Measurements from ENCODE around the gene HDAC8.
"Not testable (repeated sequence)": the region's sequence is repeated elsewhere in the genome, so short reads cannot be mapped to it uniquely, and the experiment has no call there.

Gene HDAC8

GRCh38 chrX:72326605-72327300 lies 245.9 kb downstream of the HDAC8 start:
- no peak for DNase-seq (ENCODE audit: low read depth, low spot score)

- not testable (repeated sequence) for DNase-seq (ENCODE audit: low read depth, low spot score)
Observed at GRCh38 chrX:72319651-72320050, 253.0 kb downstream of the HDAC8 start.

GRCh38 chrX:72317139-72317538 lies 255.5 kb downstream of the HDAC8 start:
- DNase-seq (ENCODE audit: low read depth, low spot score), result no peak

GRCh38 chrX:72316408-72317110 lies 256.1 kb downstream of the HDAC8 start:
- no peak for DNase-seq (ENCODE audit: low read depth, low spot score)

GRCh38 chrX:72314881-72315280 lies 257.8 kb downstream of the HDAC8 start:
- no peak for DNase-seq (ENCODE audit: low read depth, low spot score)

DNA sequence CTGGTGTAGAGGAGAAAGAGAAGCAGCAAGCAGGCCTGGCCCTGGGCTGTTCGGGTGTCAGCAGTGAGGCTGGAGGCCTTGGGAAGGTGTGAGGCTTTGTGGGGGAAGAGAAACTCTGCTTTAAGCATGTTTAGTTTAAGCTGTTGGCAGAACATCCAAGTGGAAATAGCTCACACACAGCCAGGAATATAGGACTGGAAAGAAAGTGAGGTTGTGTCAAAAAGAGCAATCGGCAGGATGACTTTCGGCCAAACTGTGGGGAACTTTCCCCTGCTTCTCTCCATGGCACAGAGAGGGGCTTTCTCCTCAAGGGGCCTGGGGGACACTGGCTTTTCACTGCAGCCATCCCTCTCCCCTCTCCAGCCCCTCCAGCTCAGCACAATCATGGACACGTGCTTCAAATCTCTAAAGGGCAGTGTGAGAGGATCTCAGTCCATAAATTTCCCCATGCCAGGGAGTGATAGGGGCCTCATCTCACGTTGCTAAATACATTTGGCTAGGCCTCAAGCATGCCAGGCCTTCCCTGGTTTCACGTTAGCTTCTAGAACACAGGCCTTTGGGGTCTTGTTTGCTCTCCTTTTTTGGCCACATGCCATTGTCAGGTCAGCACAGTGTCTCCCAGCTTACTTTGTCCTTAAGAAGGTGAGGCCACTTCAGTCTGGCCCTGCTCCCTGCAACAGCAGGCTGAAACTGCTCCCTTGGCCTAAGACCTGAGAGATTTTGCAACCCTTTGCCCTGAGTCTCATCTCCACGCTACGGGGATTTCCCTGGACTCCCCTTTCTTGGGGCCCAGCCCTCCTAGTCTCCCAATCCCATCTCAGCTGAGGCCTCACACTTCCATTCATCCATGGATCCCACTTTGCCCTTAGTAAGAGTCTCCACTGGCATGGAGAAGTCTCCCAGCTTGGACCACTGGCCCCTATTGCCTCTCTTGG lies 258.7 kb downstream of the HDAC8 start:
- no peak for DNase-seq (ENCODE audit: low read depth, low spot score)

GRCh38 chrX:72312311-72312940 lies 260.2 kb downstream of the HDAC8 start:
- DNase-seq (ENCODE audit: low read depth, low spot score), result no peak

DNA sequence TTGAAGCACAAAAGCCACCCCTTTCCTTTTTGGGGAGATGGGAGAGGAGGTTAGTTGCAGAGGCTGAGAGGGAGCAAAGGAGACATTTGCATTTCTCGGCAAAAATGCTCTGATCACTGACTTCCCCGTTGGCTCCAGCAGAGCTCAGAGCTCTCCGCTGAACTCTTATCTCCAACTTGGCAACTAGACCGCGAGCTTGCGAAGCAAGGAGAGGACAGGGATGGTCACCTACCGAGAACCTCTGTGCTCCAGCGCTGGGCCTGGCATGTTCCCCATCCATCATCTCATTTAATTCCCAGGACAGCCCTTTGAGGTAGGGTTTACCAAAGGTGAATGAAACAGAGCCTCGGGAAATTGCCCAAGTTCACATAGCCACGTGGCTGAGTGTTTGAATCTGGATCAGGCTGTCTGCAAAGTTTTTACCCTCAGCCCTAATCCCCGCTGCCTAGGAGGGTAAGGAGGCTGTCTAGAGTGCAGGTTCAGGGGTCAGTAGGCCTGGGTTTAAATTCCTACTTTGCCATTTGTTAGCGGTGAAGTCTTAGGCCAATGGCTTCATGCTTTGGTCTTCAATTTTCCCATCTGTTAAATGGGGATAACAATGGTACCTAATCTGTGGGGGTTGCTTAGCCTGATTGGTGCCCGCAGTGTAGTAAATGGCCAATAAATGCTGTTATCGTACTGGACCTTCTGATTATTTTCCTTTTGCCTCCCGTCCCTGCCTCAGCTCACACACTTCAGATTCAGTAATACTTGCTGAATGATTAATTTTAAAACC lies 263.2 kb downstream of the HDAC8 start:
- DNase-seq (ENCODE audit: low read depth, low spot score), result no peak

DNA sequence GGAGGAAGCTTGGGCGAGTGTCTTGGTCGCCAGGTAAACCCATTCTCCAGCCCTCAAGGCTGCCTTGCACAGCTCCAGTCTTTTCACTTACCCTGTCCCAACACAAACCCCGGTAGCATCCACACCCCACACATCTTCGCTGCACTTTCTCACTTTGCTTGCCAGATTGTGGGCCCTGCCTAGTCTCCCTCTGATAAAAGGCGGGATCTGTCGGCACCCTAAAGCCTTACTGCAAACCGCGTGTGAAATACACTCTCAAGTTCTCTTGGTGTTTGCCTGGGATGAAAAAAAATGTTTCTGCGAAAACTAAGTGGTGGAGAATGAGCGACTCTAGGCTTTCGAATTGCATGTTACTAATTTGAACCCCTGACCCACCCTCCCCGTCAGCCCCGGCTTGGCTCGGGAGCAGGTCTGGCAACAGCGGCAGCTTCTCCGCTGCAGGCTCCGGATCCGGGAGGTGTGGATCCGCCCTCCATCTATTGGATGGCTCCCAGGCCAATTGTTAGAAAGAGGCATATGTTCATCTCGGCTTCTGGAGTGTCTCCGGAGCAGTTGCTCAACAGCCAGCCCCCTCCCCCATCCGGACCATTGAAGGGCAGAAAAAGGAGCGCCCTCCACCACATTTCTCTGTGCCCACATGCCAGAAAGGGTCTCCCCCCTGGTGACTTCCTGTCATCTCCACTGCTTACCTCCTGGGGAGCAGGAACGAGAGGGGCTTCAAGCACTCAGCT lies 263.9 kb downstream of the HDAC8 start:
- peak; percentile 21 for DNase-seq (ENCODE audit: low read depth, low spot score)

- no peak for DNase-seq (ENCODE audit: low read depth, low spot score)
Observed at GRCh38 chrX:72308209-72308565, 264.5 kb downstream of the HDAC8 start.

- no peak for DNase-seq (ENCODE audit: low read depth, low spot score)
Observed at GRCh38 chrX:72307646-72308051, 265.0 kb downstream of the HDAC8 start.

DNA sequence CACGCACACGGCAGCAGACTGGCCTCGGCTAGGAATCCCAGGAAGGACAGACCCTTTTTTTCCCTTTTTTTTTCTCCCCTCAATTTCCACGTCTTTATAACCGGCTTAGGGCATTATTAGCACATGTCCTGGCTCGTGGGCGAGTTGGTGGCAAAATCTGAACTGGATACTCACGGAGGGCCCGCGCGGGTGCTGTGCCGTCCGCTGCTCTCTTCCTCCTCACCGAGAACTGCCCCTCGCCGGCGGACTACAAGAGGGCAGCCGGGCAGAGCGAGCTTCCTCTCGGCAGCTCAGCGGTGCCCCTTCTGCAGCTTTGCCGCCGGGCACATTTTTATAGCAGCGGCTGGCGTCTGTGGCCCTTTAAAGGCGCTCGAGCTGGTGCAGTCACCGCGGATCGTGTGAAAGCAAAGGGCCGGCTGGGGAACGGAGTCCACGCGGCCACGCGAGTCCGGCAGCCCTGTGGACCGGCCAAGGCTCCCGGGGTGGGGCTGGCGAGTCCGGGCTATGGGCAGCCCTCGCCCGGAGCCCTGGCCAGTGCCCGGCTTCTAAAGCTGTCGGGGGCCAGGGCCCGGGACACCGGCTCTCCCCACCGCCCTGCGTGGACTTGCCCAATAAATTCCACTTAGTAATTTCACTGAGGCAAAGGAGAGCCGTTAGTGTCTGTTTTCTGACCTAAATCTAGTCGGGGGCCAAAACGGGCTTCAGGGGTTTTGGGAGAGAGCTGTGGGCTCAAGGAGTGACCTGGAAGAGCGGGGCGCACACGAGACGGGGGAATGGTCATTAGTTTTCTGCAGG lies 265.6 kb downstream of the HDAC8 start:
- DNase-seq (ENCODE audit: low read depth, low spot score), result no peak

GRCh38 chrX:72306085-72306801 lies 266.4 kb downstream of the HDAC8 start:
- DNase-seq (ENCODE audit: low read depth, low spot score), result no peak

DNA sequence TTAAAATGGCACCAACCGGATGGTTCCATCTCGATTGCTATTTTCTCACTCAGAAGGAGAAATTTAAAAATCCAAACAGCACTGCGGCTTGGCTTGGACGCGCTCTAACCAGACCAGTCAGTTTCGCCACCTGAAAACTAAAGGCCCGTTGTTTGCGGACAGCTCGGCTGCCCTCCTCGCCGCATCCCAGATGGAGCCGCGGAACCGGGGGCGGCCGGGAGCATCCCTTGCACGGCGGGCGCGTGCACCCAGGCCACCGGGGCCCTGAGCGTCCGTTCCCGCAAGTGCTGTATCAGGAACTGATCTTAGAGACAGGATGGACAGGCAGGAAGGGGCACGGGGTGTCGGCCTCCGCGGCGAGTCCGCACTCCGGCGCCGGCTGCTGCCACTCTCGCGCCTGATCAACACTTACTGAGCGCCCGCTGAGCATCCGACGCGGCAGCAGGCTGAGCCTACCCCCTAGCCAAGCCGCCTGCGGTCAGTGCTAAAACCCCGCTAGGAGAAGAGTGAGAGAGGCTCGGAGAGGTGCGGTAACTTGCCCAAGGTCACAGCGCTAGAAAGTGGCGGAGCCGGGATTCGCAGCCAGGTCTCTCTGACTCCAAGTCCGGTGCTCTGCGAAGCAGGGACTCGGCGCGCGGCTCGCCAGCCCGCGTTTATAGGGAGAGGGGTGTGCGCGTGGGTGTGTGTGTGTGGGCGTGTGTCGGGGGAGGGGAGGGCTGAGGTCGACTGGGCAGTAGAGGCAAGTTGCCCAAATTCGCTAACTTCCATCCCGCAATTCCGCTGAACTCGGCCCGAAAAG lies 267.2 kb downstream of the HDAC8 start, which contains the start of gene CITED1:
CITED1 (minus strand) TSS at position 629 of the 799 bp plus-strand sequence. CDS start 3,045 bp downstream, outside the sequence.
- DNase-seq (ENCODE audit: low read depth, low spot score), result no peak

GRCh38 chrX:72304877-72305276 lies 267.8 kb downstream of the HDAC8 start:
- no peak for DNase-seq (ENCODE audit: low read depth, low spot score)

DNA sequence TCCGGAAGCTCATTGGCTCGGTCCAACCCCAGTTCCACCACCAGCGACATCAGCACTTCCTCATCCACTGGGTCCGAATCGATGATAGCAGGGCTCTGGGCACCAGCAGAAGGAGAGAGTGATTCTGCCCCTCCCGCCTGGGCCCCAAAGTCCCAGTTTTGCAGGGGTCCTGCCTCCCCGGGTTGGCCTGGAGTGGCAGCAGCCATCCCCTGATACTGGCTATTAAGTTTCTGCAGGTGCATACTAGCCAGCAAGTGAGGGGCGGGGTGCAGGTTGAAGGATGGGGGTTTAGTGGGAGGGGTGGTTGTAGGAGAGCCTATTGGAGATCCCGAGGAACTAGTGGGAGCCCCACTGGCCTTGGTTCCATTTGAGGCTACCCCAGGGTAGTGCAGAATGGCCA lies 270.9 kb downstream of the HDAC8 start:
- no peak for DNase-seq (ENCODE audit: low read depth, low spot score)

DNA sequence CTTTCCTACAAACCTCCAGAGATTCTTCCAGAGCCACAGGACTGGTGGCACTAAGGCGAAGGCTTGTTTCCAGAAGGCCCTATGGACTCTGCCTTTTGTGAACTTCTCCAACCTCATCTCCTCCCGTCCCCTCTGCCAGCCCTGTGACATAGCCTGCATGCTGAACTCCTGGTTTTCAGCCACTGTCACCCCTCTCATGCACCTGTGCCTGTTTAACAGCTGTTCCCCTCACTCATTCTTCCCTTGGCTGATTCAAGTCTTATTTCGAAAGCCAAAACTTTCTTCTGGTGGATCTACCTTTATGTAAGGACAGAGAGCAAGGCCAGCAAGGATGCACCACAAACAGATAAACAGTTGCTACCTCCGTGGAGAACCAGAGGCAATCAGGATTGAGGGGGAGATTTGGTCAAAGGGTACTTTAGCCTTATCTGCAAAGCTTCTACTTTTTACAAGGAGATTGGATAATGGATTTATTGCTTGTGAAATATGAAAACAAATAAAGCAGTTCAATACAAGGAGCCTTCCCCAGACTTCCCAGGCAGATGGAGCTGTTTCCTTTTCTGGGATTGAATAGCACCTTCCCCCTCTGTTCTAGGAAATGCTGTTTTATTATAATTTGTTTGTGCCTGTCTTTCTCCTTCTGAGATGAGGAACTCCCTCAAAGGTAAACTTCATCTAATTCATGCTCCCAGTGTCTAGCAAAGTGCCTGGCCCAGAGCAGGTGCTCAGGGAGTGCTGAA lies 272.6 kb downstream of the HDAC8 start:
- no peak for DNase-seq (ENCODE audit: low read depth, low spot score)

Data from brain pericyte (primary cell).